ENCODE results near the gene ZNF24.
A peak's percentile ranks its signal among the peaks of the same experiment; 100 is the strongest.

The ZNF24 gene

DNA sequence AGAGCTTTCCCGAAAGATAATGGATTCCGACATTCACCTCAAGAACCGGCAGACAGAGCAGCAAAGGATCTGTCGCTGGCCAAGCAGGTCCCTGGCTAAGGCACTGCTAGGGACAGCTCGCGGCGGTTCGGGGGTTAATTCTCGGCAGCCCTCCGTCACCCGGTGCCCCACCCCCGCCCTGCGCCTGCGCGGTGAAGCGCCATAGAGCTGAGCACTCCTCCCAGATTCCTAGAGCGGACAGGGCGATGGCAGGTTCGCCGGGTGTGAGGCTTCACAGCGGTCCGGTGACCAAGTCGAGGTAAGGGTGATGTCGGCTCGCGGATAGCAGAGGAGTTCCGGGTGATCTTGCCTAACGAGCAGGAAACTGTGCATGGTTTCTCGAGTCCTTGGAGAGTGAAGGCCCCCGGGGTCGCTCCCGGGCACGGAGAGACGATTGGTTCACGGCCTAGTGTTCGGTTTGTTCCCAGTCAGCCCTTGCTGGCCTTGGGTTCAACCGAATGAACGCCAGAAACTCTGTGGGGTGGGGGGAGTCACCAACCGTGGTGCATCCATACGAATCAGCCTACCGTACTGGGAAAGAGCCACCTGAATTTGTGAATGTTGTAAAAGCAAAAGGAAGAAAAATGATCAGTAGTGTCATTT lies 54.0 kb downstream of the ZNF24 start, which contains the start of gene ZSCAN30:
Gene ZSCAN30 (minus strand): TSS at position 136 of the 642 bp plus-strand sequence. CDS start 25,877 bp downstream, outside the sequence.
- peak; percentile 93 for DNase-seq

- DNase-seq = no peak
These were observed 54.5 kb downstream of the ZNF24 start for GRCh38 chr18:35289727-35290093.

DNA sequence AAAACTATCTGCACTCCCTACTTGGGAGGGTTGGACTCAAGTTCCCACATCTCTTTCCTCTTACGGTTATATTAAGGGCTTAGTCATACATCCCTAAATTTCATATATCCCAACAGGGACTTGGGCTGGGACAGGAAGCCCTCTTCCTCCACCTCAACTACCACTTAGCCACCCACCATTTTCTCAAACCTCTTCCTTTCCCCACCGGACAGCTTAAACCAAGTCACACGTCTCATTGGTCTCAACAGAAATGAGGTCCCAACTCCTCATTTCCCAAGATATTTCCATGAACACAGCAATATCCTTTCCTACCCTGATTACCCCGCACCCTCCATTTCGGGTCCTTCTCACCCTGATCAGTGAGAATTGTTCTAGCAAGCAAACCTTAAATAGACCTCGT lies 54.9 kb downstream of the ZNF24 start:
- peak; percentile 18 for DNase-seq

DNA sequence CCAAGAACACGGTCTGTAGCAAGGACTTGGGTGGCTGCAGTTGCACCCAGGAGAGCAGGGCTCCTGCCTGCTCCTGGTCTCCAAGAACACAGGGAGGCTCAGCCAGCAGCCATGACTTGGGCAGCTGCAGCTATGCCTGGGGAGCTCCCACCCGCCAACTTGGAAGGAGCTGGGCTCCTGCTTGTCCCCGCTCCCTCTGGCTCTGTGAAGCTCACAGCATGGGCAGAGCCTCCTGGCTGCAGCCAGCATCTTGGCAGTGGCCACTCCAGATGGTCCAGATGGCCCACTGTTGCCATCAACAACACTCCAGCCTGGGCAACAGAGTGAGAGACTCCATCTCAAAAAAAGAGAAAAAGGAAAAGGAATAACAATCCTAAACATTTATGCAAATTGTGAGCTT lies 59.4 kb downstream of the ZNF24 start:
- no peak for DNase-seq

- DNase-seq = no peak
These were observed 60.1 kb downstream of the ZNF24 start for GRCh38 chr18:35283923-35284794.

- DNase-seq = no peak
These were observed 61.9 kb downstream of the ZNF24 start for GRCh38 chr18:35282353-35282752.

All from hematopoietic multipotent progenitor cell treated with erythropoietin and hydrocortisone succinate and interleukin-3 and kit ligand, for 8 days (in vitro differentiated cells).